Dedifferentiated amniotic fluid mesenchymal stem cell (primary cell): ENCODE data around the gene LRRFIP1.
"Not testable (repeated sequence)": the region's sequence is repeated elsewhere in the genome, so short reads cannot be mapped to it uniquely, and the experiment has no call there.

Source experiments
- DNase-seq: peaks from one replicate; pipeline ENCODE4 v3.0.0-alpha.2; 2016; ENCODE audit errors: extremely low spot score

Gene LRRFIP1

DNA sequence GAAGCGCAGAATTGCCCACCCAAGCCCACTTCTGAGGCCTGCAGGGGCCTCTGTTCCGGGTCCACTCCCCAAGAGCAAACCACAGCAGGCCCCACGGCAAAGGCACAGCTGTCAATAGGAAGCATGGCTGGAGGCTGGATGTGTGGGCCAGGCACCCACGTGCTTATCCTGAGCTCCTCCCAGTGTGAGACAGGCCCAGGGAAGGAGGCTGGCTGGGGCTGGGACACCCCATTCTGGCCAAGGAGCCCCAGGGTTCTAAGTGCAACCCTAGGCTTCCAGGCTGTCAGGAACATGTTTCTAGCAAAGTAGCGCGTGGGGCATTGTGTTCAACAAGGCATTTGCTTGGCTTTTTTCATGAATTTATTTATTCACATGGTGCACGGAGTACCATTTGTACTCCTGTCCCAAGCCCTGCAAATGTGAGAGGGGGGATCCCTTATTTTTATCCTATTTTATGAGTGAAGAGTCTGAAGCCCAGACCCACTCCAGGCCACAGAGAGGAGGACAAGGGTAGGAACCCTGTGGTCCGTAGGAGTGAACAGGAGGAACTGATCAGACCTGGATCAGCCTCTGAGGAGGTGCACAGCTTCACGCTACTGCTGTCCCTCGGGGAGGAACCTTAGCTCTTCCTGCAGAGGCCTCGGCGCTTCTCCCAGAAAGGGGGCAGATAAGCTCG lies 30.7 kb upstream of the LRRFIP1 start:
- DNase-seq: no peak

DNA sequence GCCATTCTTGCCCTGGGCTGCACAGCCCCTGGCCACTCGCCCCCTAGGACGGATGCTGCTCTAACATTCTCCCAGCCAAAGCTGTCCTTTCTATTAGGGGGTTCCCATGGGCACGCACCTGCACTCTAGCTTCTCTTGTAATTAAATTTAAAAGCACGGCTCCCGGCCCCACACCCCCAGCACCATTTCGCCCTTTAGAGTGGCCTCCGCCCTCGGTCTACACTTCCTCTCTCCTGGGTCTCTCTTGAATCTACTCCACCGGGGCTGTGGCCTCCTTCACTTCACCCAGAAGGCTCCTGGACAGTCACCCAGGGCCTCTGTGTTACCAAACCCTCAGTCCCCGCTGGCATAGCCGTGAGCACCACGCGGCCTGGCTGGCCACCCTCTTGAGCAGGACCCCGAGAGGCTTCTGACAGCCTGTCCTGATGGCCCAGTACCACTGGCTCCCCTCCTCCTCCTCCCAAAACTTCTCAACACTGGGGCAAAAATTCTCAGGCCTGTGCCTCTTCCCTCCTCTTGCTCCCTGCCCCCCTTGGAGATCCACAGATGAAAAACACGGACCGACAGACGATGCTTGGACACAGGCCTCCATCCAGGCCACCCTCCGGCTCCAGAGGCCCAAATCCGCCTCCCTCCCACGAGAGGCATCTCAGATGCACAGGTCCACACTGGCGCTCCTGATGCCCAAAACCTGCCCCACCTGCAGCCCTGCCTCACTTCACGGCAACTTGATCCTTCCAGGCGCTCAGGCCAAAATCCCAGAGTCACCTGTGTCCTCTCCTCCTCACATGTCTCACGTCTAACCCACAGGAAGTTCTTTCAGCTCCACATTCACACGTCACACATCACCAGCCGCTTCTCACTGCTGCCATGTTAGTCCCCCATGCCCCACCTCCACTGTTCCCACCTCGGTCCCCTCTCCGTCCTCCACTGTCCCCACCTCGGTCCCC lies 29.9 kb upstream of the LRRFIP1 start:
- DNase-seq: no peak

DNA sequence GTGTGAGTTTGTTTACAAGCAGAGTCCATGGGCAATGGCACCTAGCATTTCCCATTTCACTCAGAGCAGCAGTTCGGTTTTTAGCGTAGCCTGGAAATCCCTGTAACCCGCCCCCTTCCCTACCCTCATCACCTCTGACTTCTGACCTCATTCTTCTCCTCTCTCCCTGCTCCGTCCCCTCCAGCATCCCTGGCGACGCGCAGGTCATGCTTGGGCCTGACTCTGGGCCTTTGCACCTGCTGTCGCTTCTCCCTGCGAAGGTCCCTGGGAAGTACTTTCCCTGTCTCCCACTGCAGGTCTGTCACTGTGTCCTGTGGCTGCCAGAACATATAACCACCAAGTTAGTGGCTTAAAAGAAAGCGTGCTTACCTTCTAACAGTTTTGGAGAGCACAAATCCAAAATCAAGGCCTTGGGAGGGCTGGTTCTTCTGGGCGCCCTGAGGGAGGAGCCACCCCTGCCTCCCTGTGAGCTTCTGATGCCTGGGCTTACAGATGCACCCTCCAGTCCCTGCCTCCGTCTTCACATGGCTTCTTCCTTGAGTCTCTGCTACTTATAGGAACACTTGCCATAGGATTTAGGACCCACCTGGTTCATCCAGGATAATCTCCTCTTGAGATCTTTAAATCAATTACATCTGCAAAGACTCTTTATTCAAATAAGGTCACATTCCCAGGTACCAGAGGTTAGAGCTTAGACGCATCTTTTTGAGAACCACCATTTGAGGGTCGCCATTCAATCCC lies 28.7 kb upstream of the LRRFIP1 start:
- DNase-seq: no peak

DNA sequence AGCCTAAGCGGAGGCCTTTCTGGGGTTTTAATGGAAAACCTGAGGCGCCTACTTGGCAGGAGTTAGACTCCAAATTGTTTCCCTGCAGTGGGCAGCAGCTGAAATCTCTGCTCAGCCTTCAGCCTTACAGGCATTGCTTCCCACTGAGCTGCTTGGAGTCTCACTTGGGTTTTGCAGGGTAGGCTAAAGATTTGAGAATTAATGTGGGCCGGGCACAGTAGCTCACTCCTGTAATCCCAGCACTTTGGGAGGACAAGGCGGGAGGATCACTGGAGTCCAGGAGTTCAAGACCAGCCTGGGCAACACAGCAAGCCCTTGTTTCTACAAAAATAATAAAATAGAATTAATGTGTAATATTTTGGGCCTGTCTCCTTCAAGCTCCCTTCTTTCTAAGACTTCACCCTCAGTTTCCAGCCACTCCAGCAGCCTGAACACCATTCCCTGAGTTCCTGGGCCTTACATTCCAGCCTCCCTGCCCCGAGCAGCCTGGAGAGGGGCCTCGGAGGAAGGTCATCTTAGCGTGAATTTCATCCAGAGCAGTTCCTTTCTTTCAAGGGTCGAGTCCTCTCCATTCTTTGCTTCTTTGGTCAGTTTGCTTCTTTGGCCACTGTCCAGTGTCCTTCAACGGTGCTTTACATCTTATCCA lies 27.8 kb upstream of the LRRFIP1 start:
- no peak for DNase-seq

DNA sequence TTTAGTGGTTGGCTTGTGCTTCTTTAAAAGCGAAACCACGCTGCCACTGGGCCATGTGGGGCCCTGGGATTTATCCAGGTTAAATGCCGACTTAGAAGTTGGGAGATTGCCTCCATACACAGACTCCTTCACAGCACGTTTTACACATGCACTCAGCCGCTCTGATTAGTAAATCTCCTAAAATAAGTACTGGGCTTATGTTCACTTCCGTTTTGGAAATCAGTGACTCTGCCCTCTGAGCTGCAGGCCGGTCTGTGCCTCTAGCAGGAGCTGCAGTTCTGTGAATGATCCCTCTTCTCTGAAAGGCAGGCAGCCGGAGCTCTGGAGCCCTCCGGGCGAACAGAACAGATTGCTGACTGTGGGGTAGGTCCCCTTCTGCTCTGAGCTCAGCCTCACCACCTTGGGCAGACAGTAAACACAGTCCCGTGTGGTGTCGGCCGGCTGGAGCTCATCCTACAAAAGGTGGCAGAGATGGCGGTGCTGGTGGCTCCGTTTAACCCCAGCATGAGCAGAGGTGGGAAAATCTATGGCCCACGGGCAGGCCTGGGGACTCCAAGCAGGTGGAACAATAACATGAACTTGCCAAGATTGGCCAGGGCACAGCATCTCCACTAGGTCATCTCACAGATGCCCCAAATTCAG lies 27.1 kb upstream of the LRRFIP1 start:
- DNase-seq: peak; percentile 72

DNA sequence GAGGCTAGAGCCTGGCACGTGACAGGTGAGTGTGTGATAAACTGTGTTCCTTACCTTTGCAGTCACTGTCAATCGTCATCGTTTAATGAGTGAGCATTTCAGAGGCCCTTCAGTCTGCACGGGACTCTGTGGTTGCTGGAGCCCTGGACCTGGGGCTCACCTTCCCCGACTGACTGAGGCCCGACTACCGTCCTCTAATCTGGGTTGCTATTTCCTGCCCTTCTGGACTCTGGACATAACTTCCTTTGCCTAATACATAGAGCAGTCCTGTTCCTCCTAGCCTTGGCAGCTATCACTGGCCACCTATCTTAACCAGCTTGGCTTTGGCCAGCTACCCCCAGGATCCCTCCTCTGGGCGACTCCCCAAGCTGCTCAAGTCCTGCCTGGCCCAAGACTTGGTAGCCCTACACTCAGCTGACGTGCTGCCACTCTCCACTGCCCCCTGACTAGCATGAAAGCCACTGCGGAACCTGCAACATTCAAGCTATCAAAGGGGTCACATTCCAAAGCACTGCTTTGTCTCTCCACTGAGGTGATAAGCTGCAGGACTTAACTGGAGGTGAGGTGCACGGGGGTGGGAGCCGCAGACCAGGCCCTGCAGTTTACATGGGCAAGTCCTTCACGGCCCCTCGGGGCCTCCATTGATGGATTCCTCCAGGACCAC lies 25.8 kb upstream of the LRRFIP1 start:
- DNase-seq: no peak

DNA sequence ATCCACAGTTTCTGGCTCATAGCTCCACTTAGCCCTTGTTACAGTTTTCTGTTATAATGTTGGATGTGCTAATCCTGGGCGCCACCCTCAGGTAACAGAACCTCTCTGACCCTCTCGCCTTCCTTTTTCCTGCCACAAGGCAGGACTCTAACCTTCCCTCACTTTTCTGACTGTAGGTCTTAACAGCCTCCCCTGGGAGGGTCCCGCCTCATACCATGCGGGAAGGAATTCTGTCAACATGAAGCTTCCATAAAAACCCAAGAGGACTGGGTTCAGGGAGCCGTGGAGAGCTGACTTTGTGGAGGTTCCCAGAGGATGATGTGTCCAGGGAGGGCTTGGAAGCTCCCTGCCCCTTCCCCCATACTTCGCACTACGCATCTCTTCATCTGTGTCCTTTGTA lies 25.0 kb upstream of the LRRFIP1 start:
- no peak for DNase-seq

DNA sequence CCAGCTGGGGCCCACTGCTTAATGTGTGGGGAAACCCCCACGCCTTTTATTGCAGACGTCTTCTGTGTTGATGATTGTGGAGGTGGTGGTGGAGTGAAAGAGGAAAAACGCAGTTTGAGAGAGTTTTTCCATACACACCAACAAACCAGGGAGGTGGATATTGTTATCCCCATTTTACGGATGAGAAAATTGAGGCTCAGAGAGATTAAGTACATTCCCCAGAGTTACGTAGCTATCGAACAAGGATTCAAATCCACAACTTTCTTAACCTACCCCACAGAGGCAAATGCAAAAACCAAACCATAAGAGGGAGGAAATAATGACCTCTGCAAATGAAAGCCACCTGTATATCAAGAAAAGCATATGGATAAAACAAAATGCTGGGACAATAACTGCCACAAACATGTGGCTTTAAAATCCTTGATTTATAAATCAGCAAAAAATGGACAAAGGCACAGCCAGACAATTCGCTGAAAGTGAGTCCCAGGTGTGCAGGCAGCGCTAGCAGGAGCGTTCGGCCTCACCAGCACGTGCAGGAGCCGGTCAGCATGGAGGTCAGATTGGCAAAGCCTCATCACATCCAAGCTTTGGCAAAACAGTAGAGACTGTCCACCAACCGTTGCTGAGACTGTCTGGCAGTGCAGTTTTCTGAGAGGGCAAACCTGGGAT lies 24.2 kb upstream of the LRRFIP1 start:
- DNase-seq: no peak

DNA sequence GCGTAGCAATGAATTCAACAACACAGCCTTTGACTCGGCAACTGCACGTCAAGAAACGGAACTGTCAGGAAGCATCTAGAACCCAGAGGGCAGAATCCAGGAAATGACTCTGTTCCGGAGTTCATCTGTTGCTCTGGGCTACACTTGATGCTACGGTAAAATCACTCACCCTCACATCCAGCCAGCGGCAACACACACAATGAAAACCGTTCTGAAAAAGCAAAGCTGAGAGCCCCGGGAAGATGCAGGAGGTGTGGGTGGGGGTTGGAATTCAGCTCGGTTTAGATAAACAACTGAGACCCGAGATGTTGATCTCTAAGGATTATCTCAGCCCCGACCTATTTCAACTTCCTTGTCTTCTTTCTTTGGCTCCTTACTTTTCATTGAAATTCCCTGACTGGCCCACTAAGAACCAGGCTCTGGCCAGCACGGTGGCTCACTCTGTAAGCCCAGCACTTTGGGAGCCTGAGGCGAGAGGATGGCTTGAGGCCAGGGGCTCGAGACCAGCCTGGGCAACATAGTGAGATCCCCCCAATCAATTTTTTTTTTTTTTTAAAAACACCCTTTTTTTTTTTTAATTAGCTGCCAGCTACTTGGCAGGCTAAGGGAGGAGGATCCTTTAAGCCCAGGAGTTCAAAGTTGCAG lies 23.5 kb upstream of the LRRFIP1 start:
- peak; percentile 41 for DNase-seq

DNA sequence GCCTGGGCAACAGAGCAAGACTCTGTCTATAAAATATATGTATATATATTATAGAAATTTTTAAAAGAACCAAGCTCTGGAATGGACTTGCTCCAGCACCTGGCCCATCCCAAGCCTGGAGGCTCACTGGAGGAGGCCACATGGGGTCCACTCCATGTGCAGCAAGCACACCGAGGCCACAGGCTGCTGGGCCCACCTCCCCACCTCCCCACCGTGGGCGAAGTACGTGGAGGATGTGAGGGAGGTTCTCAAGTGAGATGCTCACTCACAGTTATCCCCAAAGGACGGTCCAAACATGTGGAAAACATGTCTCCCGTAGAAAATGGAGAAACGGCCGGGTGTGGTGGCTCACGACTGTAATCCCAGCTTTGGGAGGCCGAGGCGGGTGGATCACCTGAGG lies 23.0 kb upstream of the LRRFIP1 start:
- no peak for DNase-seq

DNA sequence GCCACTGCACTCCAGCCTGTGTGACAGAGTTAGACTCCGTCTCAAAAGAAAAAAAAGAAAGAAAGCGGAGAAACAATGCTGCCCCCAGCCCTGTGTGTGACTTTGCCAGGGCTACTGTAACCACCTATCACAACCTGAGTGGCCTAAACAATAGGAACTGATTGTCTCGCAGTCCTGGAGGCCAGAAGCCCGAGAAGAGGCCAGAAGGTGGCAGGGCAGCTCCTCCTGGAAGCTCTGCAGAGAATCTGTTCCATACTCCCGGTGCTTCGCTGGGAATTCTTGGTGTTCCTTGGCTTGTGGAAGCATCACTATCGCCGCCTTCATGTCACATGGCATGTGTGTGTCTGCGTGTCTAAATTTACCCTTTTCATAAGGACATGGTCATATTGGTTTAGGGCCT lies 22.4 kb upstream of the LRRFIP1 start:
- no peak for DNase-seq

DNA sequence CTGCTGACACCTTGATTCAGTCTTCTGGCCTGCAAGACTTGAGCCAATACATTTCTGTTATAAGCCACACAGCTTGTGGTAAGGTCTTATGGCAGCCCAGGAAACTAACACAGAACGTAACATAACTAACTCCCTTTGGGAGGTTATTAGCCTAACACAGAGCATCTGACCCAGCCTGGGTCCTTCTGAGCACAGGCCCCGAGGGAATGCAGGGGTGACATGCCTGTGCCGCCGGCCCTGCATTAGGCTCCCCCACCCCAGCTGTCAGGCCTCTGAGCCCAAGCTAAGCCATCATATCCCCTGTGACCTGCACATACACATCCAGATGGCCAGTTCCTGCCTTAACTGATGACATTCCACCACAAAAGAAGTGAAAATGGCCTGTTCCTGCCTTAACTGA lies 20.9 kb upstream of the LRRFIP1 start:
- not testable (repeated sequence) for DNase-seq

DNA sequence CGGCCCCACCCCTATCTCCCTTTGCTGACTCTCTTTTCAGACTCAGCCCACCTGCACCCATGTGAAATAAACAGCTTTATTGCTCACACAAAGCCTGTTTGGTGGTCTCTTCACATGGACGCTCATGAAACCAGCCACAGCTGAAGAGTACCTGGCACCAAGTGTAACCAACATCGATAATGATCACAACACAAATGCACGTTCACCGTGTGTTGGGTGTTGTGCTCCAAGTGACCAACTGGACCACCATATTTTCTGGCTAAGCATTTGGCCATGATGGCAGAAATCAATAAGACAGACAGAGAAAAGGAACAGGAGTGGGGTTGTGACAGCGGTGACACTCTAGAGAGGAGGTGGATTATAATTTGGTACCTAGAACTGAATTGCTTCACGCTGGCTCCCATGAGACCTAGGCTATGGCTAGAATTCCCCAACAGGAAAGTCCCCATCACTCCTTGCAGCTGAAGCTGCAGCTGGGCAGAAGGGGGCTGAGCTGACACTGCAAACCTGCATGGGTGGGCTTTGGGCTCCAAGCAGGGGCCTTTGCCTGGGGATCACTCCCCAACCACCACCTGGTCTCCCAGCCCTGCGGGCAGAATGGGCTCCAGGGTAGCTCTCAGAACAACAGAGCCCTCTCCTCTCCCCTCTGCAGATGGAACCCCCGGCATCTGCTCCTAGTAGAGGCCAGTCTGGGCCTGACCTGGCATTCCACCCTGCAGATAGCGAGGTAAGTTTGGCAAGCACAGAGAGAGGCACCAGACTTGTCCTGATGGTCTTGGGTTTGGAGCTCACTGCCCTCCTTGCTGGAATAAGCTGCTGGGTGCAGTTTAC lies 14.6 kb upstream of the LRRFIP1 start:
- DNase-seq: no peak

DNA sequence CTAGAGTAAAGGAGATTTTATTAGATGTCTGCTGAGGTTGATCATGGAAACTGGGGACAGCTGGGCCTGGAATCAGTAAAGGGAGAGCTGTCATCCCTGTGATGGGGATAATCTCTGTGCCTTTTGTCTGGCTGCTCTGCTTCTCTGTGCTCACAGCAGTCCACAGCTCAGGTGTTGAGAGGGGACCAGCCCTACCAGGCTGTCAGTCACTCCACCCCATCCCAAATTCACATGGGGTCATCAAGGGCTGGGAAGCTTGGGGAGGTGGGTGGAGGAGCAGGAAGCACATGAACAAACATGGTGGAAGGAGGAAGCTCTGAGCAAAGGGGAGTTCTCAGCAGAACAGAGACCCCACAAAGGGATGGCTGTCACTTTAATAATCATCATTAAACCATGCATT lies 13.7 kb upstream of the LRRFIP1 start:
- no peak for DNase-seq

DNA sequence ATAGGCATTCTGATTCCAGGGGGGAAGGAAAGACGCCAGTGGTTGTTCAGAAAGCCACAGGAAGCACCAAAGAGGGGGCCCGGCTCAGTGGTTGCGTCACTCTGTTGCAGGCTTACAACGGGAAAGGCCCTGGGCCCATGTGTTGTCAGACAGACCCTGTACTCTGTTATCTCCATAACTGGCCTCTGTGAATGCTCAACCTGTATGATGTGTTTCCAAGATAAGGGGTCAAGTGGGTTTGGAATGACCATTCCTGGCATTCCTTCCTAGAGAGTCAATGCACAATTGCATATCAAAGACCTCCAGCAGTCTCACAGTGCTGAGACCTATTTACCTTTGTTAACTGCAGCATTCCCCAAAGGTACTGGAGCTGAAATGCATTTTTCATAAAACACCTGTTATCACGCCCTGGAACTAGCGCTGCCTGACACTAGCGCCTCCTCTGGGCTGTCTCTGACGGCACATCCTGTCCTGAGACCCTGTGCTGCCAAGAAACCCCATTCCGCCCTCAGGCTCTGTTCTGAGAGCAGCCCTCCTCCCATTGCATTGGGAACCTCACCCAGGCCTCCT lies 13.2 kb upstream of the LRRFIP1 start:
- DNase-seq: no peak

DNA sequence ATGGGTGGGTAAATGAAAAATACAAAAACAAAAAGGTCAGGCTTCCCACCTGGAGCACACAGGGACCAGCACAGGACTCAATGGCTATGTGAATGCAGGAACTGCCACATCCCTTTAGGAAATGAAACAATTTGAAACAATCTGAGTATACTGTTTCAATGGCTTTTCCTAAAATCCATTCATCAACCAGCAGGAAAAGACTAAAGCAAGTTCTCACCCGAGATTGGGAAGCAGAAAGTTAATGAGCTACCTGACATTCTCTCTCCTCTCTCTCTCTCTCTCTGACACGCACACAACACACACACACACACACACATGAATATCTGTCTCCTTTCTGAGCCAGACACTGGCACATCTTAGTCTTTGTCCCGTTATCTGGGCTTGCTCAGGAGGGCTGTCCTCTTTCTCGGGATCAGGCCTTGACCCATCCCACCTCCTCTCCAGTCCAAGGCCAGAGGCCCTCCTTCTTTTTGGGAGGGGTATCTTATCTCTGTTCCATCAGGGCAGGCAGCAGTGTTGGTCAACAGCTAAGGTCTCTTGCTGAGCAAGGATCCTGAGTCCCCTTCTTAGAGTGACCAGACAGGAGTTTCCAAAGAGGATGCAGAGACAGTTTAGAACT lies 11.6 kb upstream of the LRRFIP1 start:
- no peak for DNase-seq

DNA sequence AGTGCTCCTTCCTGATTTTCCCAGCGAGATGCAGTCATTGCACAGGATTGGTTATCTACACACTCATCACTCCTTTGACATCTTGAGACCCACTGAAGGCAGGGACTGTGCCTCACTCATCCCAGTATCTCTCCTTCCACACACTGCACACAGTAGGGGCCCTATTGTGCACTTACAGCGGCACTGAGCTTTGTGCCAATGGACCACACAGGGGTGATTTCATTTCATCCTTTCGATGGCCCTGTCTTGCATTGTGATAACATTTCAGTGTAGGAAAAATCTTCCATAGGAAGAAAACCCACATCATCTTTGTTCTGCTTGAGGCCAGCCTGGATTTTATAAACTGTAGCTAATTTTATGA lies 11.0 kb upstream of the LRRFIP1 start:
- no peak for DNase-seq
